ENCODE data around the gene THAP11.

THAP11 gene

GRCh38 chr16:67805718-67806427 lies 36.2 kb upstream of the THAP11 start:
- TF ChIP-seq, protein P1, sequence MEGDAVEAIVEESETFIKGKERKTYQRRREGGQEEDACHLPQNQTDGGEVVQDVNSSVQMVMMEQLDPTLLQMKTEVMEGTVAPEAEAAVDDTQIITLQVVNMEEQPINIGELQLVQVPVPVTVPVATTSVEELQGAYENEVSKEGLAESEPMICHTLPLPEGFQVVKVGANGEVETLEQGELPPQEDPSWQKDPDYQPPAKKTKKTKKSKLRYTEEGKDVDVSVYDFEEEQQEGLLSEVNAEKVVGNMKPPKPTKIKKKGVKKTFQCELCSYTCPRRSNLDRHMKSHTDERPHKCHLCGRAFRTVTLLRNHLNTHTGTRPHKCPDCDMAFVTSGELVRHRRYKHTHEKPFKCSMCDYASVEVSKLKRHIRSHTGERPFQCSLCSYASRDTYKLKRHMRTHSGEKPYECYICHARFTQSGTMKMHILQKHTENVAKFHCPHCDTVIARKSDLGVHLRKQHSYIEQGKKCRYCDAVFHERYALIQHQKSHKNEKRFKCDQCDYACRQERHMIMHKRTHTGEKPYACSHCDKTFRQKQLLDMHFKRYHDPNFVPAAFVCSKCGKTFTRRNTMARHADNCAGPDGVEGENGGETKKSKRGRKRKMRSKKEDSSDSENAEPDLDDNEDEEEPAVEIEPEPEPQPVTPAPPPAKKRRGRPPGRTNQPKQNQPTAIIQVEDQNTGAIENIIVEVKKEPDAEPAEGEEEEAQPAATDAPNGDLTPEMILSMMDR (IDR thresholded peaks at IDR 0.05): no peak

DNA sequence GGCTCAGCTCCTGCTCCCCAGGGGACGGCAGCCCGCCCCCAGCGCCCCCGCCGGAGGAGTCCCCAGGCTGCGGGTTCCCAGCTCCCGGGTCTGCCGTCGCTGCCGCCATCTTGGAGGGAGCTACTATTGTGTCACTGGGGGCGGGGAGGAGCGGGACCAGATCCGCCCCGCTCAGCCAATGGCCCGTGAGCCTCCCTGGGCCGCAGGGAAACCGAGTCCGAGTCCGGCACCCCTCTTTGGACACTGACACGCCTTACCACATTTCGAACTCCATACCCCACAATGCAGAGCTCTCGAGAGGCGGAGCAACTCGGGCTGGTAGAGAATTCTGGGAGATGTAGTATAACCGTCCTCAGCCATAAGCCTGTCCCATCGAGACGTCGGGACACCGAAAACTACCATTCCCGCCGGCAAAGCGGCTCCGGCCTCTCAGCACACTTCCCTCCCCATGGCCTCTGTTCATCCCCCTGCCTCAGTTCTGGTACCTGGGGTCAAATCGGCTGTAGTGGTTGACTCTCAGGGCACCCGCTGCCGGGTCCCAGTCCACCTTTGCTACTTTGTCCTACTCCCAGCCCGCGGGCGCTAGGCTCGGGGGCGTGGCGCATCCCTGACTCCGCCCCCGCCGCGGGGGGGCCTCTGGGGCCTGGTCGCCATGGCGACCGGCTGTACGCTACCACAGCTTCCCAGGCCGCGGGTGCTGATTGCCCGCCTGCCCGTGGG lies 35.5 kb upstream of the THAP11 start, which contains the start of the genes RANBP10 and TSNAXIP1:
Gene RANBP10 (minus strand): TSS at position 133 of the 720 bp plus-strand sequence. CDS start 24 bp downstream, at position 109.
Gene TSNAXIP1 (plus strand): TSS at position 462 of the 720 bp plus-strand sequence. CDS start 261 bp downstream, outside the sequence.
- TF ChIP-seq, protein P1 (IDR thresholded peaks at IDR 0.05): no peak

- TF ChIP-seq, protein P1 (IDR thresholded peaks at IDR 0.05): no peak
Measured at GRCh38 chr16:67807148-67807682, 34.9 kb upstream of the THAP11 start.

GRCh38 chr16:67811899-67812298 lies 30.2 kb upstream of the THAP11 start:
- TF ChIP-seq, protein P1 (IDR thresholded peaks at IDR 0.05): no peak

GRCh38 chr16:67814567-67814966 lies 27.6 kb upstream of the THAP11 start:
- TF ChIP-seq, protein P1 (IDR thresholded peaks at IDR 0.05): no peak

- TF ChIP-seq, protein P1 (IDR thresholded peaks at IDR 0.05): no peak
Measured at GRCh38 chr16:67820608-67821259, 21.4 kb upstream of the THAP11 start.

DNA sequence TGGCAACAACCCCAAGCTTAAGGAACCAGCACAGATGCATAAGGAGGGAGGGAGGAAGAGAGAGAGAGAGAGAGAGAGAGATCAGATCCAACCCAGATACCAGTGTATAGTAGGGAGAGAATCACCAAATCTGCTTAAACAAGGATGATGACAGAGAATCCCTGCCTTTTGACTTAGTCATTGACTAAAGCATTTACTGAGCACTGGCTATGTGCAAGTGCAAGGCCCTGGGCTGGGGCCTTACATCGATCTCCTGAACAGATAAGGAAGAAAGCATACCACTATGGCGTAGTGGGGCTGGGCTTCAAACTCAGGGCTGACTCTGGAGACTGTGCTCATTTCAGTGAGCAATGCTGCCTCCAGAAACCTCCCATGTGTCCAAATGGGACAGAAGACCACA lies 19.6 kb upstream of the THAP11 start:
- TF ChIP-seq, protein P1 (IDR thresholded peaks at IDR 0.05): no peak
